ENCODE measurements around the gene MTPN. TPM values are rescaled to one million over a fixed set of nuclear protein-coding genes. Genes with fewer than 3 reads are reported as not detected.
A peak's percentile ranks its signal among the peaks of the same experiment; 100 is the strongest.

MTPN gene
- total RNA-seq, 1 donor from 2014 or later, result 128 TPM

GRCh38 chr7:135977742-135978066 lies 545 bp upstream of the MTPN start:
- DNase-seq (ENCODE audit: low read depth), result no peak
- TF ChIP-seq CTCF (IDR thresholded peaks at IDR 0.05; ENCODE audit: insufficient read depth, low read length, poor library complexity, severe bottlenecking), result no peak
- H3K27me3 ChIP-seq (ENCODE audit: control insufficient read depth, insufficient read depth, low read length), result no peaks in the 10 kb centered on the region
- H3K36me3 ChIP-seq (ENCODE audit: control insufficient read depth, insufficient read depth, low read length), result no peaks in the 10 kb centered on the region
- H3K4me3 ChIP-seq (ENCODE audit: low read depth, low read length), result peak overlapping the region; percentile 93

GRCh38 chr7:135976312-135977006 lies 700 bp downstream of the MTPN start:
- H3K27me3 ChIP-seq (ENCODE audit: control insufficient read depth, insufficient read depth, low read length), result no peaks in the 10 kb centered on the region
- TF ChIP-seq CTCF (IDR thresholded peaks at IDR 0.05; ENCODE audit: insufficient read depth, low read length, poor library complexity, severe bottlenecking), result no peak
- no peak for DNase-seq (ENCODE audit: low read depth)
- peak overlapping the region; percentile 93 for H3K4me3 ChIP-seq (ENCODE audit: low read depth, low read length)
- no peaks in the 10 kb centered on the region for H3K36me3 ChIP-seq (ENCODE audit: control insufficient read depth, insufficient read depth, low read length)

- Histone ChIP-seq H3K36me3 (ENCODE audit: control insufficient read depth, insufficient read depth, low read length) (no peaks in the 10 kb centered on the region), H3K4me3 (ENCODE audit: low read depth, low read length) (peak overlapping the region; percentile 93), H3K27me3 (ENCODE audit: control insufficient read depth, insufficient read depth, low read length) (no peaks in the 10 kb centered on the region)
- TF ChIP-seq CTCF (IDR thresholded peaks at IDR 0.05; ENCODE audit: insufficient read depth, low read length, poor library complexity, severe bottlenecking), result no peak
- no peak for DNase-seq (ENCODE audit: low read depth)
These were observed 2.0 kb downstream of the MTPN start for GRCh38 chr7:135975166-135975565.

- H3K4me3 ChIP-seq (ENCODE audit: low read depth, low read length), result no peak overlapping the region
- H3K27me3 ChIP-seq (ENCODE audit: control insufficient read depth, insufficient read depth, low read length), result no peaks in the 10 kb centered on the region
- H3K36me3 ChIP-seq (ENCODE audit: control insufficient read depth, insufficient read depth, low read length), result no peaks in the 10 kb centered on the region
- DNase-seq (ENCODE audit: low read depth), result no peak
- no peak for TF ChIP-seq CTCF (IDR thresholded peaks at IDR 0.05; ENCODE audit: insufficient read depth, low read length, poor library complexity, severe bottlenecking)
These were observed 2.5 kb downstream of the MTPN start for GRCh38 chr7:135974667-135975066.

GRCh38 chr7:135971366-135971725 lies 5.8 kb downstream of the MTPN start:
- Histone ChIP-seq H3K27me3 (ENCODE audit: control insufficient read depth, insufficient read depth, low read length) (no peaks in the 10 kb centered on the region), H3K36me3 (ENCODE audit: control insufficient read depth, insufficient read depth, low read length) (no peaks in the 10 kb centered on the region), H3K4me3 (ENCODE audit: low read depth, low read length) (no peak overlapping the region)
- TF ChIP-seq CTCF (IDR thresholded peaks at IDR 0.05; ENCODE audit: insufficient read depth, low read length, poor library complexity, severe bottlenecking), result no peak
- DNase-seq (ENCODE audit: low read depth), result no peak

- TF ChIP-seq CTCF (IDR thresholded peaks at IDR 0.05; ENCODE audit: insufficient read depth, low read length, poor library complexity, severe bottlenecking), result no peak
These were observed 6.3 kb downstream of the MTPN start for GRCh38 chr7:135970682-135971365.

More at GRCh38 chr7:135970682-135971365, 6.3 kb downstream of the MTPN start:
- no peak overlapping the region for H3K4me3 ChIP-seq (ENCODE audit: low read depth, low read length)
- DNase-seq (ENCODE audit: low read depth), result no peak
- no peaks in the 10 kb centered on the region for H3K27me3 ChIP-seq (ENCODE audit: control insufficient read depth, insufficient read depth, low read length)
- H3K36me3 ChIP-seq (ENCODE audit: control insufficient read depth, insufficient read depth, low read length), result no peaks in the 10 kb centered on the region

Measured in kidney epithelial cell (primary cell).